Mesothelial cell of epicardium (in vitro differentiated cells): ENCODE data around the gene ST6GALNAC6. TPM values are rescaled to one million over a fixed set of nuclear protein-coding genes. Genes with fewer than 3 reads are reported as not detected.

Experiments
- DNase-seq, 2 experiments: peaks; one replicate each; pipeline ENCODE4 v3.0.0; 2021; ENCODE audit warnings: low spot score in 2 of 2; ENCODE audit not compliant: unreplicated experiment in 2 of 2
- H3K27ac Mint-ChIP-seq: 2 replicates; pipeline ENCODE4 v1.8.0; 2021; ENCODE audit warnings: mixed read lengths
- H3K27me3 Mint-ChIP-seq: 2 replicates; pipeline ENCODE4 v1.8.0; 2021; ENCODE audit warnings: low read depth, mixed read lengths
- H3K36me3 Mint-ChIP-seq: 2 replicates; pipeline ENCODE4 v1.8.0; 2021; ENCODE audit warnings: mixed read lengths
- H3K4me1 Mint-ChIP-seq: 2 replicates; pipeline ENCODE4 v1.8.0; 2021; ENCODE audit warnings: mixed read lengths
- H3K4me3 Mint-ChIP-seq: 2 replicates; pipeline ENCODE4 v1.8.0; 2021; ENCODE audit warnings: mild to moderate bottlenecking, moderate library complexity, mixed read lengths
- H3K9me3 Mint-ChIP-seq: 2 replicates; pipeline ENCODE4 v1.8.0; 2021; ENCODE audit warnings: mixed read lengths
- total RNA-seq: library from RNA; stranded (reverse); gene quantifications from 3 replicates; pipeline ENCODE4 v1.2.1, GENCODE V29; 2021
- TF ChIP-seq, protein P1 (sequence below): fragments of 200-600 bp; sonication (generic); IDR thresholded peaks from one replicate; pipeline ENCODE4 v1.5.0; 2021; ENCODE audit warnings: antibody characterized with exemption; ENCODE audit not compliant: unreplicated experiment

Gene ST6GALNAC6
- total RNA-seq, 1 donor from 2014 or later = 34.2 TPM

DNA sequence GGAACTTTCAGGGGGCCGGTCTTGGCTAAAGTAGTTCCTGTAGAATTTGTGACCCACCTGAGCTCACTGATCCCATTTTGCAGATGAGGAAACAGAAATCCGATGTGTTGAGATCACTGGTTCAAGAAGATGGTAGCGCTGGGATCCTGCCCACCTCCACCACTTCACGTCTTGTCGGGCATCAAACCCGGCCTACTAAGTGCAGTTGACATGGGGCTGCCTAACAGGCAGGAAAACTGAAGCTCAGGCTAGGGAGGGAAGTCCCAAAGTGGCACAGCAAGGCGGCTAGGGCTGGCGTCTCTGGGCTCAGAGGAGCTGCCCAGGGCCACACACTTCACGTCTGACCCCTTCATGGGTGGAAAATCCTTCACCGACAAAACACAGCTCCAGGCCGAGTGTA, 44.4 kb downstream of the ST6GALNAC6 start:
- no peak overlapping the region for H3K27ac Mint-ChIP-seq

DNA sequence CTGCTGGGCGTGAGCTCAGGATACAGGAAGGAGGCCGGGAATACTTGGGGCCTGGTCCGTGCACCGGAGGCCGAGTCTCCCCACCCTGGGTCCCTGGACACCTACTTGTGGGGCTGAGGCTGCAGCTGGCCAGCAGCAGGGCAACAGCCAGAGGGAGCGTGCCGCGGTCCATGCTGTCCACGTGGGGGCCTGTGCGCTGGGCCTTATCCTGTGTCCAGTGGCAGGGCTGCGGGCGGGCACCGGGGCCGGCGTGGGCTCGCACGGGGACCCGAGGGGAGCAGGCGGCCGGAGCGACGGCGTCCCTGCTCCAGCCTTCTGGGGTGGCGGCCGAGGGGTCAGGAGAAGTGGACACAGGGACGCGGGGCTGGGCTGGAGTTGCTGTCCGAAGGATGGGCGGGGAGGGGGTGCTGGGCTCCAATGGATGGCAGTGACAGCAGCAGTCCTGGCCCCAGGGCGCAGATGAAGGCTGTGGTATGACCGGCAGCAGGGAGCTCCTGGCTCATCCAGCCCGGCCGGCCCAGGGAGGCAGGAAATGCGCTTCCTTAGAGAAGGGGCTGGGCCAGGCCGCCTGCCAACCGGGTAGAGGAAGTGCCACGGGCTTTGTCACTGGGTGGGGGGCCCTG, 45.1 kb downstream of the ST6GALNAC6 start, which contains the start of gene ENG:
TSS of gene ENG (minus strand) at position 475 of the 623 bp plus-strand sequence. CDS start at position 172, 303 bp downstream.
- peaks cover 2% of the 10 kb centered on the region for H3K36me3 Mint-ChIP-seq
- H3K9me3 Mint-ChIP-seq = peaks cover 3% of the 10 kb centered on the region
- H3K27me3 Mint-ChIP-seq = no peaks in the 10 kb centered on the region
- TF ChIP-seq, protein P1, sequence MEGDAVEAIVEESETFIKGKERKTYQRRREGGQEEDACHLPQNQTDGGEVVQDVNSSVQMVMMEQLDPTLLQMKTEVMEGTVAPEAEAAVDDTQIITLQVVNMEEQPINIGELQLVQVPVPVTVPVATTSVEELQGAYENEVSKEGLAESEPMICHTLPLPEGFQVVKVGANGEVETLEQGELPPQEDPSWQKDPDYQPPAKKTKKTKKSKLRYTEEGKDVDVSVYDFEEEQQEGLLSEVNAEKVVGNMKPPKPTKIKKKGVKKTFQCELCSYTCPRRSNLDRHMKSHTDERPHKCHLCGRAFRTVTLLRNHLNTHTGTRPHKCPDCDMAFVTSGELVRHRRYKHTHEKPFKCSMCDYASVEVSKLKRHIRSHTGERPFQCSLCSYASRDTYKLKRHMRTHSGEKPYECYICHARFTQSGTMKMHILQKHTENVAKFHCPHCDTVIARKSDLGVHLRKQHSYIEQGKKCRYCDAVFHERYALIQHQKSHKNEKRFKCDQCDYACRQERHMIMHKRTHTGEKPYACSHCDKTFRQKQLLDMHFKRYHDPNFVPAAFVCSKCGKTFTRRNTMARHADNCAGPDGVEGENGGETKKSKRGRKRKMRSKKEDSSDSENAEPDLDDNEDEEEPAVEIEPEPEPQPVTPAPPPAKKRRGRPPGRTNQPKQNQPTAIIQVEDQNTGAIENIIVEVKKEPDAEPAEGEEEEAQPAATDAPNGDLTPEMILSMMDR = no peak
- no peak within 1 kb of the TSS for H3K27ac Mint-ChIP-seq
- H3K4me1 Mint-ChIP-seq = peaks cover 12% of the 10 kb centered on the region
- peak within 1 kb of the TSS; percentile 54 for H3K4me3 Mint-ChIP-seq
- DNase-seq = no peak

More for the DNA sequence above, 44.4 kb downstream of the ST6GALNAC6 start:
- Mint-ChIP-seq H3K36me3 (no peaks in the 10 kb centered on the region), H3K9me3 (no peaks in the 10 kb centered on the region), H3K4me1 (peaks cover 12% of the 10 kb centered on the region), H3K4me3 (no peak overlapping the region), H3K27me3 (no peaks in the 10 kb centered on the region)
- TF ChIP-seq, protein P1 = no peak
- DNase-seq = no peak

DNA sequence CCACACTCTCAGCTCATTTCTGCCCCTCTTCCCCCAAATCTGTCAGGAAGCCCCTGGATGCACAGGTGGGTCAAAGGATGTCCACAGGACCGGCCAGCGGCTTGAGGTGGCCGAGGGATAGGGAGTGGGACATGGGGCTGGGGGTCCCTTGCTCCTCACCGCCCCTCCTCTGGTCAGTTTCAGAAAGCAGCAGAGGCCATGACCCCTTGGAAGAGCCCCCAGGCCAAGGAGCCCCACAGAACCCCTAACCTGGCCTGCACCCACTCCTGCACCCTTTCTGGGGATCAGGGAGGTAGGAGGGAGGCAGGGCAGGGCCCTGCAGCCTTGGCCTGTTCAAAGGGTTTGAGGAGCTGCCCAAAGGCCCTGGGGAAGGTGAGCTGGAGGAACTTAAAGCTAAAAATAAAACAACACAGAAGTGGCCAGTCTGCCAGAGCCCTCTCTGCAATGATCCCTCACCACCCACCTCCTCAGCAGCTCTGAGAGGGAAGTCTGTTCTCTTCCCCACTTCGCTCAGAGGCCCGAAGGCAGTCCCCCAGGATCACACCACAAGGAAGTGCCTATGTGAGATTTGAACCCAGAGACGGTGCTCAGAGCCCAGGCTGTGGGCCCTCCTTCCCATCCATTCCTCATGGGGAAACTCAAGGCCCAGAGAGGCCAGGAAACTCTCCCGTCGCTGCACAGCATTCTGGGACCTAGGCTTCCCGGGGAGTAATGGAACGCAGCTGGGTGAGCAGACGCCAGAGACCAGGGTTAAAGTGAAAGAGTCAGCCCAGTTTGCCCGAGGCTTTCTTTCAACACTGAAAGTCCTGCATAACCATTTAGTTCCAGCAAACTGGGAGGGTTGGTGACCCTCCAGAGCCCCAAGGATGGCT, 45.9 kb downstream of the ST6GALNAC6 start:
- TF ChIP-seq, protein P1 = no peak
- peaks cover 8% of the 10 kb centered on the region for H3K4me1 Mint-ChIP-seq
- no peak for DNase-seq
- peak overlapping the region; percentile 49 for H3K4me3 Mint-ChIP-seq
- H3K36me3 Mint-ChIP-seq = peaks cover 9% of the 10 kb centered on the region
- H3K9me3 Mint-ChIP-seq = peaks cover 11% of the 10 kb centered on the region
- H3K27ac Mint-ChIP-seq = no peak overlapping the region
- no peaks in the 10 kb centered on the region for H3K27me3 Mint-ChIP-seq

DNA sequence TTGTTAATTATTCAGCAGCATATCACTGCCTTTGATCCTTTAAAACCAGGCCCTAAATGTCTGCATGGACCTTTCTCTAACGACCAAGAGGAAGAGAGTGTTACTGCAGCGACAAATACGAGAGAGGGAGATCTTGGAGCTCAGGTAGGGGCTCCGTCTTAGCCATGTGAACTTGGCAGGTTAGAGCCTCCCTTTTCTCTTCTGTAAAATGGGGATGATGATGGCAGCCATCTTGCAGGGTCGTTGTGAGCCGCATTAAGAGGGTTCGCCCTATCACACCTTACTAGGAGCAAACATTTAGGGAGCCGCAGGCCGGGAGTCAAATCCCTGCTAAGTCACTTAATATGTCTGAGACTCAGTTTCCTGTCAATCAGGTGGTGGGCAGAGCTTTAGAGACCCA, 46.6 kb downstream of the ST6GALNAC6 start:
- no peak overlapping the region for H3K4me3 Mint-ChIP-seq
- H3K27me3 Mint-ChIP-seq = no peaks in the 10 kb centered on the region
- H3K9me3 Mint-ChIP-seq = peaks cover 12% of the 10 kb centered on the region
- TF ChIP-seq, protein P1 = no peak
- H3K27ac Mint-ChIP-seq = no peak overlapping the region
- peaks cover 4% of the 10 kb centered on the region for H3K4me1 Mint-ChIP-seq
- no peak for DNase-seq
- H3K36me3 Mint-ChIP-seq = peaks cover 9% of the 10 kb centered on the region

DNA sequence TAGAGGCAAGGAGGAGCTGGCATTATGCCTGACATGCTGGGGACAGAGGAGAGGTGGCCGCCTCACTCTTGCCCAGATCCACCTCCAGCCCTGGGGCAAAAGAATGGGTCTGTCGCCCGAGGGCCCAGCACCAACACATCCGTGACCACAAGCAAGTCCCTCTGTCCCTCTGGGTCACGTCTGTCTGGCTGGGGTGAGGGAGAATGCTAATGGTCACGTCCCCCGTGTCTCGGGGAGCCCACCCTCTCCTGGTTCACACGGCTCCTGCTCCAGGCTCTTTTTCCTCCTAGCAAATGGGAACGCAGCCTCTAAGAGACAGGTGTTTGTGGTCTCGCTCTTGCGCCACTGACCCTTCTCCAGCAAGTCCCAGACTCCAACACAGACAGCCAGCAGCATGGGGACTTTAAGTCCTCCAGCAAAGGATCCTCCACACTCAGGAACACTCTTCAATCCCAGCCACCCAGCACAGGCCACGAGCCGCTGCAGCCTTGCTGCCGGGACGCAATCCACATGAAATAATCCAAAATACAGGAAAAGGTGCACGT, 49.0 kb downstream of the ST6GALNAC6 start:
- H3K27me3 Mint-ChIP-seq = no peaks in the 10 kb centered on the region

More for the DNA sequence above, 49.0 kb downstream of the ST6GALNAC6 start:
- H3K9me3 Mint-ChIP-seq = peaks cover 12% of the 10 kb centered on the region
- no peak overlapping the region for H3K4me3 Mint-ChIP-seq
- TF ChIP-seq, protein P1 = no peak
- no peak for DNase-seq
- peaks cover 9% of the 10 kb centered on the region for H3K36me3 Mint-ChIP-seq
- no peak overlapping the region for H3K27ac Mint-ChIP-seq
- peaks cover 3% of the 10 kb centered on the region for H3K4me1 Mint-ChIP-seq
